Measurements from ENCODE around the gene ANKRD6. TPM values are rescaled to one million over a fixed set of nuclear protein-coding genes. Genes with fewer than 3 reads are reported as not detected.

The ANKRD6 gene
- total RNA-seq, 2 experiments from 2014 or later = 1.7 to 4.5 TPM

- CTCF ChIA-PET = no interaction called here
- Mint-ChIP-seq H3K27me3 (no peaks in the 10 kb centered on the region), H3K4me3 (no peak overlapping the region), H3K36me3 (no peaks in the 10 kb centered on the region), H3K9me3 (ENCODE audit: low read depth) (no peaks in the 10 kb centered on the region), H3K27ac (no peak overlapping the region), H3K4me1 (no peaks in the 10 kb centered on the region)
- DNase-seq (no peak), ATAC-seq (no peak)
These were observed 114.3 kb downstream of the ANKRD6 start for GRCh38 chr6:89547281-89547680.

DNA sequence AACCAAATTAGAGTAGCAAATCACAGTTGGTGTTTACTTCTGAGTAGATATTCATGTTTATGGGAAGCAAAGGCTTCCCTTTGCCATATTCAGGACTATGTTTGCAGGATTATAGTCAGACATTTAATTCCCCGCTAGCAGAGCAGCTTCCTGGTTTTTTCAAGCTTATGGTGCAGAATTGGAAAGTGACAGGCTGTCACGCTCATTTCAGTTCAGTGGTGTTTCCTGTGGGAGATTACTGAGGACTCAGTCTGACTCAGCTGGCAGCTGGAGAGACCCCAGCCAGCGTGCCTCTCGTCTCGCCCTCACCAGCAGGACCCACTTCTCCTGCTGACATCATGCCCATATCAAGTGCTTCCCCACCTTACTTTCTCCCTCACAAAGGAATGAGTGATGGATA lies 120.5 kb downstream of the ANKRD6 start:
- no peak for ATAC-seq
- peaks cover 15% of the 10 kb centered on the region for H3K27me3 Mint-ChIP-seq
- CTCF ChIA-PET = no interaction called here
- DNase-seq = no peak
- no peaks in the 10 kb centered on the region for H3K4me1 Mint-ChIP-seq
- H3K27ac Mint-ChIP-seq = no peak overlapping the region
- H3K4me3 Mint-ChIP-seq = no peak overlapping the region
- H3K36me3 Mint-ChIP-seq = no peaks in the 10 kb centered on the region
- peaks cover 6% of the 10 kb centered on the region for H3K9me3 Mint-ChIP-seq (ENCODE audit: low read depth)

GRCh38 chr6:89554106-89554505 lies 121.2 kb downstream of the ANKRD6 start:
- Mint-ChIP-seq H3K27me3 (peaks cover 19% of the 10 kb centered on the region), H3K4me1 (no peaks in the 10 kb centered on the region), H3K9me3 (ENCODE audit: low read depth) (peaks cover 6% of the 10 kb centered on the region), H3K4me3 (no peak overlapping the region), H3K27ac (no peak overlapping the region), H3K36me3 (no peaks in the 10 kb centered on the region)
- DNase-seq = no peak
- CTCF ChIA-PET = no interaction called here
- no peak for ATAC-seq

GRCh38 chr6:89555031-89555430 lies 122.1 kb downstream of the ANKRD6 start:
- Mint-ChIP-seq H3K36me3 (no peaks in the 10 kb centered on the region), H3K27ac (no peak overlapping the region), H3K4me3 (no peak overlapping the region), H3K9me3 (ENCODE audit: low read depth) (peaks cover 6% of the 10 kb centered on the region), H3K27me3 (peaks cover 24% of the 10 kb centered on the region), H3K4me1 (no peaks in the 10 kb centered on the region)
- CTCF ChIA-PET = no interaction called here
- ATAC-seq = no peak
- DNase-seq = no peak

DNA sequence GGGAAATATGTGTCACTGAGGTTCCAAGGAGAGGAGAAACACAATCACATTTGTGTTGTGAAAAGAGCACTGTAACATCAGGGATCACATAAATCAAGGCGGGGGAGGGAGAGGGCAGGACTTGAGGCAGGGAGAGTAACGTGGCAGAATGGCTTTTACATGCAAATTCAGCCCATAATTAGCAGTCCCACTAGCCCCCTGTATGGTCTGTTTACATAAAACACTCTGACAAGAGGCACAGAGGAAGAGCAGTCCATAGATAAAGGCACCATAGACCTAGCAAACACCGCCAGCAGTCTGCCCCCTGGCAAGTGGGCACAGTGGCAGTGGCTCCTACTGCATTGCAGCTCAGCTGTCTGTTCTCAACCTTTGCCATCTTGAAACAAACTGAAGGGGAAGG lies 122.9 kb downstream of the ANKRD6 start:
- Mint-ChIP-seq H3K9me3 (ENCODE audit: low read depth) (peaks cover 6% of the 10 kb centered on the region), H3K4me3 (no peak overlapping the region), H3K4me1 (no peaks in the 10 kb centered on the region), H3K27me3 (peaks cover 24% of the 10 kb centered on the region), H3K27ac (no peak overlapping the region), H3K36me3 (no peaks in the 10 kb centered on the region)
- ATAC-seq (no peak), DNase-seq (no peak)
- CTCF ChIA-PET = no interaction called here

DNA sequence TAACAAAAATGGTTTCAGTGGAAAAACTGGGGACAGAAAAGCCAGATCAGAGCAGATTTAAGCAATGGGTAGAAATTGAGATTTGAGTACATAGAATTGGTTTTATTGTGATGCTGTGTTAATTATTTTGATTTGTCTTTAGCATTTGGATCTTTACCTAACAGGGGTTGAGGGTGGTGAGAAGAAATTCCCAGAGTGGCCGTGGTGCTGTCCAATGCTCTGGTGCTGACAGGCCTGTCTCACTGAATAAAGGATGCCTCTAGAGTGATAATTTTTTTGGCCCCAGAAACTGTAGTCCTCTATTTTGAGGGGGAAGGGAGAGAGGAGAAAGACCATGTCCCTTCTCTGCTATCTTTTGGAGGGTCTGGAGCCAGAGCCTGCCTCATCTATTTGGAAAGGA lies 126.5 kb downstream of the ANKRD6 start:
- Mint-ChIP-seq H3K4me1 (no peaks in the 10 kb centered on the region), H3K27ac (no peak overlapping the region), H3K27me3 (peaks cover 24% of the 10 kb centered on the region), H3K4me3 (no peak overlapping the region), H3K9me3 (ENCODE audit: low read depth) (peaks cover 6% of the 10 kb centered on the region), H3K36me3 (no peaks in the 10 kb centered on the region)
- CTCF ChIA-PET = no interaction called here
- DNase-seq = no peak
- ATAC-seq = no peak

- ATAC-seq (no peak), DNase-seq (no peak)
- no peaks in the 10 kb centered on the region for H3K4me1 Mint-ChIP-seq
- no peak overlapping the region for H3K27ac Mint-ChIP-seq
- CTCF ChIA-PET = interaction anchor here (0.9 kb wide), 1 partner anchor 19 kb away, joined by 3 read pairs; no protein-coding TSS in a partner anchor
- H3K27me3 Mint-ChIP-seq = peaks cover 15% of the 10 kb centered on the region
- no peaks in the 10 kb centered on the region for H3K36me3 Mint-ChIP-seq
- H3K9me3 Mint-ChIP-seq (ENCODE audit: low read depth) = peaks cover under 1% of the 10 kb centered on the region
- no peak overlapping the region for H3K4me3 Mint-ChIP-seq
These were observed 129.4 kb downstream of the ANKRD6 start for GRCh38 chr6:89562093-89562973.

DNA sequence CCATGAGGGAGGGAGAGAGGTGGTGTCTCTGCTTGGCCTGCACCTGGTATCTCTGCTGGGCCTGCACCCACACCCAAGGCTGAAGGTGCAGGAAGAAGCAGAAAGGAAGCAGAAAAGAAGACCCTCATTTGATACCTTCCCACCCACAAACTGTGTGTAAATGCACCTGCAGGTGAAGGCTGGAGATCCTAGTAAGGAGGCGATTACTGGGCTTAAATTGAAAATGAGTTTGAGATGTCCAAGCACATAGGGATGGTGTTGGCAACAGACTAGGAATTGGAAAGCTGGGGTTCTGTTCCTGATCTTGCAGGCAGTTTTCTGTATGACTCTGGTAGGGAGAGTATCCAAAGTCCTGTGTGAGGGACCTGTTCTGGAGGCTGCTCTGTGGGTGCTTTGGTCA lies 130.9 kb downstream of the ANKRD6 start:
- H3K4me3 Mint-ChIP-seq = no peak overlapping the region
- no peaks in the 10 kb centered on the region for H3K4me1 Mint-ChIP-seq
- no peak overlapping the region for H3K27ac Mint-ChIP-seq
- H3K9me3 Mint-ChIP-seq (ENCODE audit: low read depth) = no peaks in the 10 kb centered on the region
- peaks cover 6% of the 10 kb centered on the region for H3K27me3 Mint-ChIP-seq
- CTCF ChIA-PET = no interaction called here
- H3K36me3 Mint-ChIP-seq = no peaks in the 10 kb centered on the region
- ATAC-seq (no peak), DNase-seq (no peak)

DNA sequence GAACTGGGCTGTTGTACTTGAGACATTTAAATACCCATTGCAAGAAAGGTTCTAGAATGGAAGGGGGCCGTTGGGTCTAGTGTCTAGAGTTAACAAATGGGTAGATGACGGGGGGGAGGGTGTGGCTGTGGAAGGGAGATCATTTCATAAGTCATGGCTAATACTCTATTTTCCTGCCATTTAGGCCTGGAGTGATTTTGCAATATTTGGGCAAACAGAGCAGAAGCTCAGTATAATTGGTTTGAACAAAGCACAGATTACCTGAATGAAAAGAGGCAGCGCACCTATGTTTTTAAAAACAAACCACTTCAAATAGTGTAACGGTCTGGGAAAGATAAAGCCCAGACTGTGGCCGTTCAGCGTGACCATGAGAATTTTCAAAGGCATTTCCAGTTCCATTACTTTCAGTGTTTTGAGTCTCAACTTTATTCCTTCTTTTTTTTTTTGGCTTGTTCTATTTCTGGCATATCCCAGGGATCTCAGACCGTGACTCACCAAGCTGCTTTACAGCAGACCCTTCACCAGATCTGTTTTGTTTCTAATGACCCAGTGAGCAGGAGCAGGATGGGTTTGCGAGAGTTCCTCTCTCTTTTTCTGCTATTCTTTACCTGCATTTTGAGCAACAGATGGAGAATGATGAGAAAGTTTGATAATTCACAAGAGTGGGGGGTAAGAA lies 131.9 kb downstream of the ANKRD6 start:
- H3K4me1 Mint-ChIP-seq = no peaks in the 10 kb centered on the region
- ATAC-seq (no peak), DNase-seq (no peak)
- H3K27me3 Mint-ChIP-seq = no peaks in the 10 kb centered on the region
- H3K9me3 Mint-ChIP-seq (ENCODE audit: low read depth) = no peaks in the 10 kb centered on the region
- no peak overlapping the region for H3K27ac Mint-ChIP-seq
- H3K4me3 Mint-ChIP-seq = no peak overlapping the region
- CTCF ChIA-PET = no interaction called here
- no peaks in the 10 kb centered on the region for H3K36me3 Mint-ChIP-seq

DNA sequence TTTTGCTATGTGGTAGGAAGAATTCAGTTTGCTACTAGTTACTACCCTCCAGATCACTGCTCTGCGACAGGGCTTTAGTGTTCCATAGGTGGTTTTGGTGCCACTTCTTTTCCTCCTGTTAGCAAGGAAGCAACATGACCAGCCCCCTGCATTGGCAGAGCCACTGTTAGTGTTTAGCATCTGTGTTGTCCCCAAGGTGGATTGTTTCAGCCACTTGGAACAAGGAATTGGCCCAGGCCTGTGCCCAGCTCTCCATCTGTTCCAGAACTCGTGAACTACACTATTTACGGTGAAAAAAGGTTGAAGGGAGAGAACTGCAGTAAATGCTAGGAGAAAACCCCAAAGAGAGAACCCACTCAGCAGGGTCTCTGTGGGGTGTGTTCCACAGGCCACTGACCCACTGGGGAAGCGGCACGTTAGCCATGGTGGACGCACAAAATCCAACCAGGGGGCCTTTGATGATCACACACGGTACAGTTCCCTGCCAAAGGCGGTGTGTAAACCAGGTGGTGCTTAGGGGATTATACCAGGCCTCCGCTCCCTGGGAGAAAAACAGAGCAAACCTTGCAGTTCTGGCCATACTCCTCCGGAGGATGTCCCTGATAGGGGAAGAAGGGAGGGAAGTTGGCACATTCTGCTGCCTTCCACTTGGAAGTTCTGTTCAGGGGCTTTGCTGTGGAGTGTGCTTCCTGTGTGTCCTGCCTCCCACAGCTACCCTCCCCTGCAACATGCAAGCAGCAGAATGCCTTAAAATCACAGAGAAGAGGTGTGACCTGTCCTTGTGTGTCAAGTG lies 133.3 kb downstream of the ANKRD6 start:
- Mint-ChIP-seq H3K36me3 (peaks cover 1% of the 10 kb centered on the region), H3K27me3 (no peaks in the 10 kb centered on the region), H3K9me3 (ENCODE audit: low read depth) (no peaks in the 10 kb centered on the region), H3K4me3 (no peak overlapping the region), H3K4me1 (peaks cover 3% of the 10 kb centered on the region), H3K27ac (no peak overlapping the region)
- CTCF ChIA-PET = no interaction called here
- no peak for DNase-seq
- ATAC-seq = no peak

DNA sequence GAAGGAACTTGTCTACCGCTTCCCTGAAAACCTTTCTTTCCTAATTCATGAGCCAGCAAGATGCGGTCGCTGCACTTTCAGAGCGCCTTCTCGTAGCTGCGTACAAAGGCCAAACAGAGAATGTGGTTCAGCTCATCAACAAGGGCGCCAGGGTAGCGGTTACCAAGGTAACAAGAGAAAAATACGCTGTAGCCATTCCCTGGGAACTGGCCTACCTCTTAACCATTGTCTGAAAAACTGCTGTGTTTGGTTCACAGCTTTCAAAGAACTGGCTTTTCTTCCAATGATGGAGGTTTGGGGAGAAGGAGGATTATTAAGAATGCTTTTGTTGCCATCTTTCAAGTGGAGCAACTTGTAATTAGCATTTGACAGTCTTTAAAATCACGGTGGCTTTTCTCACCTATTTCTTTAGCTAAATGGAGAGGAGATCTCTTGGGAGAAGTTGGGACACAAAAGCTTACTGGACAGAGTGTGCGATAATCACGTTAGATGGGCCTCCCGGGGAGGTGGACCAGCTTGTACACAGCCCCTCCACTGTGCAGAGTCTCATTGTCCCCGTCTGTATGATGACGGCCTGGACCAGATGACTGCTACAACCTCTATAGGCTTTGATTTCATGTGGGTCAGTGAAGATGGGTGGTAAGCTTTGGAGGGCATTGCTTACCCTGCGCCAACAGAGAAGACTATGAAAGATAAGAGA lies 134.1 kb downstream of the ANKRD6 start:
- Mint-ChIP-seq H3K9me3 (ENCODE audit: low read depth) (no peaks in the 10 kb centered on the region), H3K36me3 (peaks cover 1% of the 10 kb centered on the region)
- CTCF ChIA-PET = no interaction called here

DNA sequence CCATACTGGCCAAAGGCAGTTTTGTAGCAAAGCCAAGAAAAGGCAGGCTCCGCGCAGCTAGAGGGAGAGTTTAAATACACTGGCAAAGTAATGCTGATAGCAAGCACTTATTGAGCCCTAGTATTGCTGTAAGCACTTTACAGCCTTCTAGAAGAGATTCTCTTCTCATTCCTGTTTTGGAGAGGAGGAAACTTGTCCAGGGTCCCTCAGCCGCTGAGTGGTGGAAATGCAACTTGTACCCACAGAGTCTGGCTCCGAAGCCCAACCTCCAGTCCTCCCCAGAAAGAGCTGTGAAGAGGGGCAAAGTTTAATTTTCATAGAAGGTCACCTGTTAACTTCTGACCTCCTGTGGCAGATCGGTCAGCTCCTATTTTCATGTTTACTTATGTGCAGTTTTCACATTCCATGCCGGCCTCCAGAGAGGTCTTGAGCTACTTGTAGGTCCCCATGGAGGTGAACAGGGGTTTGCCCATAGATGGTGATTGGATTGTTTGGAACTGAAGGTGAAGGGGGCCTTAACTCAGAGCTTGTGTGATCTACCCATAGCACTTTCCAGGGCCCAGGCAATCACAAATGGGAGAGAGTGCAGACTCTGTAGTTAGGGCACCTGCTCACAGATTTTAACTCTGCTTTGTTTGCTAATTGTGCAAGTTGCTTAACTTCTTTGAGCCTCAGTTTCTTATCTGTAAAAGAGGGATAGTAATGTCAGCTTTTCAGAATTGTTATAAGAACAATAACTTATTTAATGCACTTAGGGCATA lies 134.9 kb downstream of the ANKRD6 start:
- peaks cover 1% of the 10 kb centered on the region for H3K36me3 Mint-ChIP-seq
- H3K4me1 Mint-ChIP-seq = peaks cover 3% of the 10 kb centered on the region
- H3K27ac Mint-ChIP-seq = no peak overlapping the region
- ATAC-seq (no peak), DNase-seq (no peak)
- no peaks in the 10 kb centered on the region for H3K9me3 Mint-ChIP-seq (ENCODE audit: low read depth)
- peaks cover 3% of the 10 kb centered on the region for H3K27me3 Mint-ChIP-seq
- H3K4me3 Mint-ChIP-seq = no peak overlapping the region
- CTCF ChIA-PET = no interaction called here

More for the DNA sequence above, 134.1 kb downstream of the ANKRD6 start:
- H3K4me3 Mint-ChIP-seq = no peak overlapping the region
- ATAC-seq (no peak), DNase-seq (no peak)
- peaks cover 3% of the 10 kb centered on the region for H3K4me1 Mint-ChIP-seq
- H3K27me3 Mint-ChIP-seq = peaks cover 3% of the 10 kb centered on the region
- H3K27ac Mint-ChIP-seq = no peak overlapping the region
